ENCODE measurements around the gene OGDH. TPM values are rescaled to one million over a fixed set of nuclear protein-coding genes. Genes with fewer than 3 reads are reported as not detected.

The OGDH gene
- total and polyA plus RNA-seq, 7 donors: 176 to 500 (median 252) TPM

DNA sequence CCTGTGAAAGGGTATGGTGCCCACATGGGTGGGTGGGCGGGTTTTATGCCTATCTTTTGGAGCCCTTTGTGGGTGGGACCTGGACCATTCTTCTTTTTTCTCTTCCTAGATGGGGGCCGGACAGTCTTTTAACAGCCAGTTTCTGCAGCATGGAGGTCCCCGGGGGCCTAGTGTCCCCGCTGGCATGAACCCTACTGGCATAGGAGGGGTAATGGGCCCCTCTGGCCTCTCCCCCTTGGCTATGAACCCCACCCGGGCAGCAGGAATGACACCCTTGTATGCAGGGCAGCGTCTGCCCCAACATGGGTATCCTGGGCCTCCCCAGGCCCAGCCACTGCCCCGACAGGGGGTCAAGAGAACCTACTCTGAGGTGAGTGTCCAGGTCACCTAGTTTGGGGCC lies 151.3 kb downstream of the OGDH start:
- peaks cover 0 to 57% of the 10 kb centered on the region in 2 donors for H3K36me3 ChIP-seq (ENCODE audit: insufficient read depth in 1 of 2, low read depth in 1 of 2)
- intact Hi-C loops (cut with DNase I): loop anchor here in 1 of 2 donors (5.0 to 10.0 kb wide), 2 partner anchors 35 to 163 kb away; no protein-coding TSS in a partner anchor

More for the DNA sequence above, 151.3 kb downstream of the OGDH start:
- WGBS, 3 donors: 70 to 79% (median 72%) methylated on average over 4 to 7 of the region's 7 CpGs
- Histone ChIP-seq H3K4me3 (no peak overlapping the region), H3K27me3 (ENCODE audit: insufficient read depth in 3 of 3, low read length in 2 of 3) (no peaks in the 10 kb centered on the region), H3K9me3 (no peaks in the 10 kb centered on the region), H3K27ac (no peak overlapping the region), H3K4me1 (peaks cover 9% of the 10 kb centered on the region)
- TF ChIP-seq, protein P1, sequence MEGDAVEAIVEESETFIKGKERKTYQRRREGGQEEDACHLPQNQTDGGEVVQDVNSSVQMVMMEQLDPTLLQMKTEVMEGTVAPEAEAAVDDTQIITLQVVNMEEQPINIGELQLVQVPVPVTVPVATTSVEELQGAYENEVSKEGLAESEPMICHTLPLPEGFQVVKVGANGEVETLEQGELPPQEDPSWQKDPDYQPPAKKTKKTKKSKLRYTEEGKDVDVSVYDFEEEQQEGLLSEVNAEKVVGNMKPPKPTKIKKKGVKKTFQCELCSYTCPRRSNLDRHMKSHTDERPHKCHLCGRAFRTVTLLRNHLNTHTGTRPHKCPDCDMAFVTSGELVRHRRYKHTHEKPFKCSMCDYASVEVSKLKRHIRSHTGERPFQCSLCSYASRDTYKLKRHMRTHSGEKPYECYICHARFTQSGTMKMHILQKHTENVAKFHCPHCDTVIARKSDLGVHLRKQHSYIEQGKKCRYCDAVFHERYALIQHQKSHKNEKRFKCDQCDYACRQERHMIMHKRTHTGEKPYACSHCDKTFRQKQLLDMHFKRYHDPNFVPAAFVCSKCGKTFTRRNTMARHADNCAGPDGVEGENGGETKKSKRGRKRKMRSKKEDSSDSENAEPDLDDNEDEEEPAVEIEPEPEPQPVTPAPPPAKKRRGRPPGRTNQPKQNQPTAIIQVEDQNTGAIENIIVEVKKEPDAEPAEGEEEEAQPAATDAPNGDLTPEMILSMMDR (IDR thresholded peaks at IDR 0.05): no peak
- no peak for ATAC-seq
- DNase-seq: no peak

Other genes with a start within 250 kb of the OGDH start
- gene NUDCD3, start 116.0 kb upstream of the OGDH start, total RNA-seq: 100 to 1,000 TPM in 3 of 4 donors, 10 to 100 TPM in 1; 97.7 to 140 (median 122) TPM
- 10 to 100 TPM; 34.6 to 75.6 (median 43.9) TPM for gene NUDCD3, start 116.0 kb upstream of the OGDH start, polyA plus RNA-seq
- under 1 TPM in 2 of 4 donors, not detected in 2; 0.24 to 0.28 TPM for gene NPC1L1, start 65.3 kb upstream of the OGDH start, total RNA-seq
- gene NPC1L1, start 65.3 kb upstream of the OGDH start, polyA plus RNA-seq: under 1 TPM in 2 of 3 donors, not detected in 1; 0.03 to 0.10 TPM
- 10 to 100 TPM; 44.0 to 72.1 (median 53.7) TPM for gene DDX56, start 32.7 kb upstream of the OGDH start, total RNA-seq
- 10 to 100 TPM; 38.1 to 85.8 (median 67.8) TPM for gene DDX56, start 32.7 kb upstream of the OGDH start, polyA plus RNA-seq
- 10 to 100 TPM; 43.1 to 64.4 (median 46.0) TPM for gene TMED4, start 24.4 kb upstream of the OGDH start, total RNA-seq
- gene TMED4, start 24.4 kb upstream of the OGDH start, polyA plus RNA-seq: 10 to 100 TPM; 29.8 to 49.0 (median 35.3) TPM
- 10 to 100 TPM; 25.0 to 32.9 (median 28.6) TPM for gene ZMIZ2, start 142.2 kb downstream of the OGDH start, total RNA-seq
- 10 to 100 TPM; 11.7 to 16.0 (median 15.3) TPM for gene ZMIZ2, start 142.2 kb downstream of the OGDH start, polyA plus RNA-seq
- gene PPIA, start 190.1 kb downstream of the OGDH start, total RNA-seq: 100 to 1,000 TPM; 251 to 725 (median 513) TPM
- gene PPIA, start 190.1 kb downstream of the OGDH start, polyA plus RNA-seq: 1,000 to 10,000 TPM; 1,071 to 3,448 (median 1,168) TPM
- gene H2AZ2, start 241.5 kb downstream of the OGDH start, total RNA-seq: 100 to 1,000 TPM; 121 to 155 (median 127) TPM
- 100 to 1,000 TPM in 1 of 3 donors, 10 to 100 TPM in 2; 37.1 to 129 (median 66.5) TPM for gene H2AZ2, start 241.5 kb downstream of the OGDH start, polyA plus RNA-seq

All from psoas muscle (tissue), 8 donors.